GM18870 (cell line): ENCODE results near the gene CDH4.

Experiments
- ATAC-seq: cut with Tn5 transposase; IDR thresholded peaks from one replicate; pipeline ENCODE4 v1.9.1; 2021; ENCODE audit warnings: moderate library complexity; ENCODE audit not compliant: unreplicated experiment

Gene CDH4

GRCh38 chr20:61322151-61322865, 70.2 kb downstream of the CDH4 start:
- no peak for ATAC-seq

GRCh38 chr20:61324906-61325305, 72.8 kb downstream of the CDH4 start:
- no peak for ATAC-seq

GRCh38 chr20:61325718-61326117, 73.7 kb downstream of the CDH4 start:
- ATAC-seq = no peak

- ATAC-seq = no peak
These were observed 77.0 kb downstream of the CDH4 start for GRCh38 chr20:61328911-61329558.

GRCh38 chr20:61330441-61330840, 78.4 kb downstream of the CDH4 start:
- no peak for ATAC-seq

GRCh38 chr20:61331543-61331942, 79.5 kb downstream of the CDH4 start:
- no peak for ATAC-seq

- ATAC-seq = no peak
These were observed 80.2 kb downstream of the CDH4 start for GRCh38 chr20:61332016-61332975.

GRCh38 chr20:61333484-61334108, 81.5 kb downstream of the CDH4 start:
- ATAC-seq = no peak

- ATAC-seq = no peak
These were observed 88.1 kb downstream of the CDH4 start for GRCh38 chr20:61340157-61340556.

GRCh38 chr20:61341605-61342004, 89.5 kb downstream of the CDH4 start:
- no peak for ATAC-seq

- ATAC-seq = no peak
These were observed 91.9 kb downstream of the CDH4 start for GRCh38 chr20:61343934-61344333.

- ATAC-seq = no peak
These were observed 93.6 kb downstream of the CDH4 start for GRCh38 chr20:61345656-61346055.

GRCh38 chr20:61346996-61347395, 94.9 kb downstream of the CDH4 start:
- no peak for ATAC-seq

GRCh38 chr20:61347443-61347842, 95.4 kb downstream of the CDH4 start:
- ATAC-seq = no peak

GRCh38 chr20:61349447-61350165, 97.5 kb downstream of the CDH4 start:
- no peak for ATAC-seq

- ATAC-seq = no peak
These were observed 98.6 kb downstream of the CDH4 start for GRCh38 chr20:61350500-61351250.

- no peak for ATAC-seq
These were observed 100.5 kb downstream of the CDH4 start for GRCh38 chr20:61352346-61353260.

GRCh38 chr20:61353261-61354000, 101.4 kb downstream of the CDH4 start:
- ATAC-seq = no peak
